Calu3 (cell line): ENCODE data around the gene TSPAN18. TPM values are rescaled to one million over a fixed set of nuclear protein-coding genes. Genes with fewer than 3 reads are reported as not detected.

Experiments
- BruUV-seq: library from RNA; stranded (reverse); fragments of 400-500 nt; replicated peaks from 2 replicates; lab custom pipeline; 2021; lab: Mats Ljungman, UMichigan
- CTCF ChIA-PET: fragments of 300-600 bp; sonication (Branson Sonifier 250); formaldehyde crosslinking; loops from one replicate; lab custom pipeline; 2022; ENCODE audit warnings: antibody characterized with exemption; lab: Charles Lee
- DNase-seq: peaks from one replicate; pipeline ENCODE4 v3.0.0; 2022
- H3K27ac Mint-ChIP-seq: one replicate; pipeline ENCODE4 v1.8.0; 2022; ENCODE audit warnings: mixed read lengths; ENCODE audit not compliant: unreplicated experiment
- H3K27me3 Mint-ChIP-seq: one replicate; pipeline ENCODE4 v1.8.0; 2022; ENCODE audit warnings: mixed read lengths; ENCODE audit not compliant: unreplicated experiment
- H3K36me3 Mint-ChIP-seq: one replicate; pipeline ENCODE4 v1.8.0; 2022; ENCODE audit warnings: mild to moderate bottlenecking, moderate library complexity, mixed read lengths; ENCODE audit not compliant: insufficient read depth, unreplicated experiment
- H3K4me1 Mint-ChIP-seq: one replicate; pipeline ENCODE4 v1.8.0; 2022; ENCODE audit warnings: mild to moderate bottlenecking, low read depth, mixed read lengths; ENCODE audit not compliant: unreplicated experiment
- H3K4me3 Mint-ChIP-seq: one replicate; pipeline ENCODE4 v1.8.0; 2022; ENCODE audit warnings: mild to moderate bottlenecking, low read depth, moderate library complexity, mixed read lengths; ENCODE audit not compliant: unreplicated experiment
- H3K9me3 Mint-ChIP-seq: one replicate; pipeline ENCODE4 v1.8.0; 2022; ENCODE audit warnings: low read depth, mixed read lengths; ENCODE audit not compliant: unreplicated experiment
- CTCF ChIP-seq: fragments of 200-600 bp; IDR thresholded peaks from one replicate; pipeline ENCODE4 v1.8.0; 2022; ENCODE audit warnings: antibody characterized with exemption; ENCODE audit not compliant: unreplicated experiment
- intact Hi-C: fragments of 100-400 bp; cut with micrococcal nuclease; formaldehyde crosslinking; loops from one replicate; pipeline ENCODE4 v1.10.0; 2022; ENCODE audit not compliant: unreplicated experiment
- total RNA-seq: library from RNA; stranded (reverse); gene quantifications from 2 replicates; pipeline ENCODE4 v1.2.3, GENCODE V29; 2022

Gene TSPAN18
- total RNA-seq, 1 experiment from 2014 or later = not detected

GRCh38 chr11:44901120-44901633, 174.4 kb downstream of the TSPAN18 start:
- Mint-ChIP-seq H3K27ac (no peak overlapping the region), H3K4me3 (no peak overlapping the region), H3K4me1 (no peaks in the 10 kb centered on the region), H3K9me3 (no peaks in the 10 kb centered on the region), H3K36me3 (no peaks in the 10 kb centered on the region), H3K27me3 (peaks cover 84% of the 10 kb centered on the region)
- DNase-seq = no peak
- intact Hi-C loops = loop anchor here (10.0 kb wide), 1 partner anchor 346 kb away; no protein-coding TSS in a partner anchor
- CTCF ChIA-PET = no interaction called here
- TF ChIP-seq CTCF = no peak
- BruUV-seq = no TSS peak

GRCh38 chr11:44901786-44902185, 175.0 kb downstream of the TSPAN18 start:
- H3K36me3 Mint-ChIP-seq = no peaks in the 10 kb centered on the region
- peaks cover 84% of the 10 kb centered on the region for H3K27me3 Mint-ChIP-seq
- no peaks in the 10 kb centered on the region for H3K4me1 Mint-ChIP-seq
- CTCF ChIA-PET = interaction anchor here (1.0 kb wide), 1 partner anchor 10 kb away, joined by 4 read pairs; no protein-coding TSS in a partner anchor
- TF ChIP-seq CTCF = no peak
- H3K9me3 Mint-ChIP-seq = no peaks in the 10 kb centered on the region
- H3K27ac Mint-ChIP-seq = no peak overlapping the region
- intact Hi-C loops = loop anchor here (10.0 kb wide), 1 partner anchor 347 kb away; no protein-coding TSS in a partner anchor
- BruUV-seq = no TSS peak
- no peak overlapping the region for H3K4me3 Mint-ChIP-seq
- no peak for DNase-seq

- Mint-ChIP-seq H3K4me1 (no peaks in the 10 kb centered on the region), H3K27me3 (peaks cover 84% of the 10 kb centered on the region), H3K9me3 (no peaks in the 10 kb centered on the region), H3K4me3 (no peak overlapping the region), H3K36me3 (no peaks in the 10 kb centered on the region), H3K27ac (no peak overlapping the region)
- no TSS peak for BruUV-seq
- intact Hi-C loops = loop anchor here (10.0 kb wide), 1 partner anchor 348 kb away; no protein-coding TSS in a partner anchor
- DNase-seq = no peak
- TF ChIP-seq CTCF = no peak
- CTCF ChIA-PET = interaction anchor here (0.6 kb wide), 1 partner anchor 12 kb away, joined by 7 read pairs; no protein-coding TSS in a partner anchor
These were observed 176.3 kb downstream of the TSPAN18 start for GRCh38 chr11:44903035-44903434.

GRCh38 chr11:44903518-44903917, 176.8 kb downstream of the TSPAN18 start:
- Mint-ChIP-seq H3K27me3 (peaks cover 84% of the 10 kb centered on the region), H3K9me3 (no peaks in the 10 kb centered on the region), H3K4me1 (no peaks in the 10 kb centered on the region), H3K27ac (no peak overlapping the region), H3K36me3 (no peaks in the 10 kb centered on the region), H3K4me3 (no peak overlapping the region)
- CTCF ChIA-PET = interaction anchor here (0.6 kb wide), 1 partner anchor 13 kb away, joined by 7 read pairs; no protein-coding TSS in a partner anchor
- DNase-seq = no peak
- no TSS peak for BruUV-seq
- no peak for TF ChIP-seq CTCF
- intact Hi-C loops = loop anchor here (10.0 kb wide), 1 partner anchor 349 kb away; no protein-coding TSS in a partner anchor
